Endodermal cell (in vitro differentiated cells): ENCODE measurements around the gene TMIGD3. TPM values are rescaled to one million over a fixed set of nuclear protein-coding genes. Genes with fewer than 3 reads are reported as not detected.

ENCODE experiments used
- DNase-seq: peaks from one replicate; pipeline ENCODE4 v3.0.0-alpha.2; 2017
- H3K27ac ChIP-seq: 2 replicates; pipeline ENCODE4 v1.5.1; 2013; ENCODE audit warnings: mild to moderate bottlenecking, low read depth, low read length, moderate library complexity
- H3K27me3 ChIP-seq: 2 replicates; pipeline ENCODE4 v1.6.1; 2013; ENCODE audit warnings: mild to moderate bottlenecking, low read length, moderate library complexity; ENCODE audit not compliant: insufficient read depth, control insufficient read depth, poor library complexity, severe bottlenecking
- H3K36me3 ChIP-seq: 2 replicates; pipeline ENCODE4 v1.7.0; 2013; ENCODE audit warnings: mild to moderate bottlenecking, low read length, moderate library complexity; ENCODE audit not compliant: control insufficient read depth, insufficient read depth
- H3K4me1 ChIP-seq: one replicate; pipeline ENCODE4 v1.7.0; 2013; ENCODE audit warnings: low read length; ENCODE audit not compliant: control insufficient read depth, insufficient read depth
- H3K4me3 ChIP-seq: 2 replicates; pipeline ENCODE4 v1.5.1; 2013; ENCODE audit warnings: mild to moderate bottlenecking, low read length, moderate library complexity
- H3K9ac ChIP-seq: 2 replicates; pipeline ENCODE4 v1.6.1; 2013; ENCODE audit warnings: mild to moderate bottlenecking, low read length, moderate library complexity; ENCODE audit not compliant: poor library complexity, severe bottlenecking; ENCODE audit errors: extremely low read depth
- H3K9me3 ChIP-seq: 2 replicates; pipeline ENCODE4 v1.6.1; 2013; ENCODE audit warnings: mild to moderate bottlenecking, low read length, moderate library complexity; ENCODE audit not compliant: control insufficient read depth
- H3K27ac Mint-ChIP-seq: 2 replicates; pipeline ENCODE4 v1.8.0; 2020; ENCODE audit warnings: mixed read lengths
- H3K27me3 Mint-ChIP-seq: 2 replicates; pipeline ENCODE4 v1.8.0; 2021; ENCODE audit warnings: mild to moderate bottlenecking, mixed read lengths; ENCODE audit not compliant: insufficient read depth
- H3K36me3 Mint-ChIP-seq: 2 replicates; pipeline ENCODE4 v1.8.0; 2020; ENCODE audit warnings: low read depth, mixed read lengths
- H3K4me1 Mint-ChIP-seq: 2 replicates; pipeline ENCODE4 v1.8.0; 2020; ENCODE audit warnings: mixed read lengths
- H3K4me3 Mint-ChIP-seq: 2 replicates; pipeline ENCODE4 v1.8.0; 2020; ENCODE audit warnings: mild to moderate bottlenecking, moderate library complexity, mixed read lengths
- H3K9me3 Mint-ChIP-seq: 2 replicates; pipeline ENCODE4 v1.8.0; 2020; ENCODE audit warnings: mild to moderate bottlenecking, mixed read lengths
- WGBS, 2 experiments: methylation state at CpG; one replicate each; pipeline versions ENCODE4 v1.1.5 to v1.1.7; 2013; ENCODE audit warnings: missing lambda C conversion rate in 2 of 2, mixed read lengths in 1 of 2; ENCODE audit not compliant: insufficient coverage in 1 of 2, insufficient read length in 1 of 2; 5-methylcytosine and 5-hydroxymethylcytosine counted together
- total RNA-seq, 2 donors: library from RNA; stranded (reverse); fragmentation: NEBNext Ultra II Directional in 1 of 2; extraction: Animal tissue kit (Norgen Biotek cat#: 25700) in 1 of 2; gene quantifications; 2 replicates in 1 of 2; 3 replicates in 1 of 2; pipeline ENCODE4 v1.2.1, GENCODE V29; 2021
- TF ChIP-seq, protein P1 (sequence below): fragments of 200-600 bp; sonication (generic); conservative IDR thresholded peaks from 2 replicates; pipeline ENCODE4 v1.5.0; 2021; ENCODE audit warnings: antibody characterized with exemption, mild to moderate bottlenecking

Gene TMIGD3
- total RNA-seq, 2 donors from 2014 or later, result not detected

DNA sequence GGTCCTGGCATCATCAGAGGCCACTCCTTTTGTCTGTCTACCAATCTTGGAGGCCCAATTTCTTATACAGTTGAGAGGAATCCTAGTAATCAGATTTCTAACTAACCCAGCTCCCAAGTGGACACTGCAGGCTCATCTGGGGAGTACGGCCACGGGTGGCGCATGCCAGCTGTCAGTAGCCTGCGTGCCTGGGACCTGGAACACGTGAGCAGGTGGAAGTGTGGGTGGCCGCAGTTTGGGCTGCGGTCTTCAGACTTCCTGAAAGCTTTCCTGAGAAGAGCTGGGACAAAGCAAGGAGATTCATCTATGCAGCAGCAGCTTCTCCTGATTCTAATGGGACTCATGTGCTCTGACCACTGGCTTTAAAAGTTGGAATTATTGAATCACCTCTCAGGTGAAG, 12.4 kb downstream of the TMIGD3 start:
- no peak overlapping the region for H3K27ac Mint-ChIP-seq
- H3K4me3 Mint-ChIP-seq, result no peak overlapping the region
- TF ChIP-seq, protein P1, sequence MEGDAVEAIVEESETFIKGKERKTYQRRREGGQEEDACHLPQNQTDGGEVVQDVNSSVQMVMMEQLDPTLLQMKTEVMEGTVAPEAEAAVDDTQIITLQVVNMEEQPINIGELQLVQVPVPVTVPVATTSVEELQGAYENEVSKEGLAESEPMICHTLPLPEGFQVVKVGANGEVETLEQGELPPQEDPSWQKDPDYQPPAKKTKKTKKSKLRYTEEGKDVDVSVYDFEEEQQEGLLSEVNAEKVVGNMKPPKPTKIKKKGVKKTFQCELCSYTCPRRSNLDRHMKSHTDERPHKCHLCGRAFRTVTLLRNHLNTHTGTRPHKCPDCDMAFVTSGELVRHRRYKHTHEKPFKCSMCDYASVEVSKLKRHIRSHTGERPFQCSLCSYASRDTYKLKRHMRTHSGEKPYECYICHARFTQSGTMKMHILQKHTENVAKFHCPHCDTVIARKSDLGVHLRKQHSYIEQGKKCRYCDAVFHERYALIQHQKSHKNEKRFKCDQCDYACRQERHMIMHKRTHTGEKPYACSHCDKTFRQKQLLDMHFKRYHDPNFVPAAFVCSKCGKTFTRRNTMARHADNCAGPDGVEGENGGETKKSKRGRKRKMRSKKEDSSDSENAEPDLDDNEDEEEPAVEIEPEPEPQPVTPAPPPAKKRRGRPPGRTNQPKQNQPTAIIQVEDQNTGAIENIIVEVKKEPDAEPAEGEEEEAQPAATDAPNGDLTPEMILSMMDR, result no peak
- peaks cover 3% of the 10 kb centered on the region for H3K9me3 Mint-ChIP-seq
- H3K36me3 ChIP-seq, result no peaks in the 10 kb centered on the region
- WGBS, 2 experiments, result 93 to 100% methylated on average over 7 of the region's 7 CpGs
- H3K4me3 ChIP-seq, result no peak overlapping the region
- H3K4me1 ChIP-seq, result no peaks in the 10 kb centered on the region
- no peaks in the 10 kb centered on the region for H3K27me3 ChIP-seq
- H3K27ac ChIP-seq, result no peak overlapping the region
- no peak overlapping the region for H3K9ac ChIP-seq
- no peak for DNase-seq
- no peaks in the 10 kb centered on the region for H3K4me1 Mint-ChIP-seq
- H3K9me3 ChIP-seq, result no peaks in the 10 kb centered on the region
- no peaks in the 10 kb centered on the region for H3K36me3 Mint-ChIP-seq
- H3K27me3 Mint-ChIP-seq, result peaks cover 4% of the 10 kb centered on the region

DNA sequence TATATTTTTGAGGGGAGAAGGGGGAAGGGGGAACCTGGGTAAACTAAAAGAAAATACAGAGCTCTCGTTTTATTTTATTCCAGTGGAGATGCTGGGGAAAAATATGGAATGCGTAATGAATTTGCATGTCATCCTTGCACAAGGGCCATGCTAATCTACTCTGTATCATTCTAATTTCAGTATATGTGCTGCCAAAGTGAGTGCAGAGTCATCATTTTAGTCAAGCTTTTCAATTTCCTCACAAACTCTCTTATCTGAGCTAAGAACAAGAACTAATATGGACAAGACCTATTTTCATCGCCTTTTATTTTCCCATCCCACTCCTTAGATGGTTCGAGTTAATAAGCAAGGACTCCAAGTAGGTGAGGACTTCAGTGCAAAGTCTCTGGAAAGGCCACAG, 13.2 kb downstream of the TMIGD3 start:
- H3K4me1 Mint-ChIP-seq, result no peaks in the 10 kb centered on the region
- no peak overlapping the region for H3K4me3 Mint-ChIP-seq
- DNase-seq, result no peak
- 95% methylated on average over 4 of the region's 4 CpGs for WGBS, 2 experiments
- H3K36me3 Mint-ChIP-seq, result no peaks in the 10 kb centered on the region
- Histone ChIP-seq H3K9ac (no peak overlapping the region), H3K27me3 (no peaks in the 10 kb centered on the region), H3K36me3 (no peaks in the 10 kb centered on the region), H3K4me1 (no peaks in the 10 kb centered on the region), H3K9me3 (no peaks in the 10 kb centered on the region), H3K27ac (no peak overlapping the region), H3K4me3 (no peak overlapping the region)
- H3K27me3 Mint-ChIP-seq, result peaks cover 4% of the 10 kb centered on the region
- H3K9me3 Mint-ChIP-seq, result no peaks in the 10 kb centered on the region
- no peak overlapping the region for H3K27ac Mint-ChIP-seq
- TF ChIP-seq, protein P1, result no peak

DNA sequence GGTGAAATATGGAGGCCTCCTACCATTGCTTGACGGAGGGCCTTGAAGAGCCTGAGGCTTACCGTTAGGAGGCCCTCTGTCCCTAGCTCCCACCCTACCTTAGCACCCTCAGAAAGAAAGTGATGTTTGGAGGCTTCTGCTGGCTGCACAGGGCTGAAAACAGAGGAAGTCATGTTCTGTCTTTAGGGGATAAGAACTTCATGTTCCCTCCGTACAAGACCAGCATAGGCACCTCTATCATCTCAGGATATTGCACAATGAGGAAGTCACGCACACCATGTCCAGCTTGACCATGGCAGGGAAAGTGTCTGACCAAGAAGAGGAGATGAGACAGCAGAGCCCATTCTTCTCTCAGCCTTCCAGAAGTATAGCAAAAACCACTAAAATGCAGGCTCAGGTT, 13.8 kb downstream of the TMIGD3 start:
- 97% methylated on average over 4 of the region's 4 CpGs; no CpG with 5 or more reads in 1 of the 2 experiments for WGBS, 2 experiments
- TF ChIP-seq, protein P1, result no peak
- H3K4me3 Mint-ChIP-seq, result no peak overlapping the region
- H3K27me3 ChIP-seq, result no peaks in the 10 kb centered on the region
- H3K27ac ChIP-seq, result no peak overlapping the region
- H3K36me3 ChIP-seq, result no peaks in the 10 kb centered on the region
- no peaks in the 10 kb centered on the region for H3K9me3 ChIP-seq
- no peaks in the 10 kb centered on the region for H3K4me1 ChIP-seq
- H3K9ac ChIP-seq, result no peak overlapping the region
- H3K4me3 ChIP-seq, result no peak overlapping the region
- no peak for DNase-seq
- no peak overlapping the region for H3K27ac Mint-ChIP-seq
- no peaks in the 10 kb centered on the region for H3K36me3 Mint-ChIP-seq
- H3K27me3 Mint-ChIP-seq, result peaks cover 4% of the 10 kb centered on the region
- H3K9me3 Mint-ChIP-seq, result no peaks in the 10 kb centered on the region
- no peaks in the 10 kb centered on the region for H3K4me1 Mint-ChIP-seq
